ENCODE results near the gene KCTD13.

DNA sequence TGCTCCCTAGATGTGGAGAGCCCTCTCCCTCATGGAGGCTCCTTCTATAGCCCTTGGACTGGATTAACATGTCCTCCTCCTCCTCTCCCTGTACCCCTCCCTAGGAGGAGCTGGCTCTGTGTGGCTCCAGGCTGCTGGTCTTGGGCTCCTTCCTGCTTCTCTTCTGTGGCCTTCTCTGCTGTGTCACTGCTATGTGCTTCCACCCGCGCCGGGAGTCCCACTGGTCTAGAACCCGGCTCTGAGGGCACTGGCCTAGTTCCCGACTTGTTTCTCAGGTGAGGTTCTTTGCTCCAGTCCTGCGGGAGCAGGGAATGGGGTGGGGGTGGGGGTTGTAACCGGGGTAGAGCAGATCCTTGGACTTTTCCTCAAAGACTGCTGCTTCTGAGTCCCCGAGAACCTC, 45.3 kb upstream of the KCTD13 start:
- TF ChIP-seq, protein P1, sequence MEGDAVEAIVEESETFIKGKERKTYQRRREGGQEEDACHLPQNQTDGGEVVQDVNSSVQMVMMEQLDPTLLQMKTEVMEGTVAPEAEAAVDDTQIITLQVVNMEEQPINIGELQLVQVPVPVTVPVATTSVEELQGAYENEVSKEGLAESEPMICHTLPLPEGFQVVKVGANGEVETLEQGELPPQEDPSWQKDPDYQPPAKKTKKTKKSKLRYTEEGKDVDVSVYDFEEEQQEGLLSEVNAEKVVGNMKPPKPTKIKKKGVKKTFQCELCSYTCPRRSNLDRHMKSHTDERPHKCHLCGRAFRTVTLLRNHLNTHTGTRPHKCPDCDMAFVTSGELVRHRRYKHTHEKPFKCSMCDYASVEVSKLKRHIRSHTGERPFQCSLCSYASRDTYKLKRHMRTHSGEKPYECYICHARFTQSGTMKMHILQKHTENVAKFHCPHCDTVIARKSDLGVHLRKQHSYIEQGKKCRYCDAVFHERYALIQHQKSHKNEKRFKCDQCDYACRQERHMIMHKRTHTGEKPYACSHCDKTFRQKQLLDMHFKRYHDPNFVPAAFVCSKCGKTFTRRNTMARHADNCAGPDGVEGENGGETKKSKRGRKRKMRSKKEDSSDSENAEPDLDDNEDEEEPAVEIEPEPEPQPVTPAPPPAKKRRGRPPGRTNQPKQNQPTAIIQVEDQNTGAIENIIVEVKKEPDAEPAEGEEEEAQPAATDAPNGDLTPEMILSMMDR (IDR thresholded peaks at IDR 0.05) = no peak
- TF ChIP-seq POLR2A (IDR thresholded peaks at IDR 0.05) (no peak), POLR2AphosphoS5 (IDR thresholded peaks at IDR 0.05) (no peak), EP300 (IDR thresholded peaks at IDR 0.05) (no peak)
